HCT116 (cell line): Measurements from ENCODE around the gene C3orf70. TPM values are rescaled to one million over a fixed set of nuclear protein-coding genes. Genes with fewer than 3 reads are reported as not detected.
"Not testable (repeated sequence)": the region's sequence is repeated elsewhere in the genome, so short reads cannot be mapped to it uniquely, and the experiment has no call there.

Source experiments
- ATAC-seq: fragments of 200-7000 bp; cut with Tn5 transposase; 2 replicates; pipeline ENCODE4 v1.9.1; 2020; ENCODE audit warnings: mild to moderate bottlenecking, moderate library complexity
- BruUV-seq: library from RNA; stranded (reverse); fragments of 400-500 nt; replicated peaks from 2 replicates; lab custom pipeline; 2021; lab: Mats Ljungman, UMichigan
- CTCF ChIA-PET: fragments of 300-600 bp; sonication (Branson Sonifier 250); formaldehyde crosslinking; loops from one replicate; lab custom pipeline; 2021; ENCODE audit warnings: antibody characterized with exemption; lab: Charles Lee
- POLR2A ChIA-PET: fragments of 300-600, 350-600 bp; sonication (Branson Sonifier 250); formaldehyde crosslinking; loops from one replicate; lab custom pipeline; 2021; ENCODE audit warnings: antibody characterized with exemption; lab: Charles Lee
- RAD21 ChIA-PET, 2 experiments: fragments of 300-600 bp; sonication (Branson Sonifier 250); formaldehyde crosslinking; loops; one replicate each; lab custom pipeline; 2023; ENCODE audit warnings: low total read pairs in 2 of 2; ENCODE audit not compliant: uncharacterized antibody in 2 of 2, unreplicated experiment in 2 of 2, low non-redundant PET in 1 of 2; lab: Charles Lee
- DNase-seq: peaks from one replicate; pipeline ENCODE4 v3.0.0-alpha.2; 2010; ENCODE audit warnings: low read depth, low spot score
- H2AFZ ChIP-seq: fragments of 200-600 bp; shearing (Covaris generic), sonication (generic); 2 replicates; pipeline ENCODE4 v1.6.1; 2017; ENCODE audit warnings: low read depth, mixed run types, mixed read lengths, antibody characterized with exemption, low read length; ENCODE audit not compliant: poor library complexity, severe bottlenecking
- H3K27ac ChIP-seq: 2 replicates; pipeline ENCODE4 v1.5.1; 2012; ENCODE audit warnings: low read depth, low read length
- H3K27me3 ChIP-seq: fragments of 200-600 bp; sonication (generic); 2 replicates; pipeline ENCODE4 v1.6.1; 2016; ENCODE audit warnings: mixed run types, low read length, mixed read lengths; ENCODE audit not compliant: insufficient read depth
- H3K36me3 ChIP-seq, 2 experiments: fragments of 200-500 bp in 1 of 2; fragments of 200-600 bp in 1 of 2; sonication (Bioruptor generic) in 1 of 2; sonication (generic) in 1 of 2; 2 replicates each; pipeline versions ENCODE4 v1.5.1 to v1.6.1; 2014 to 2016; ENCODE audit warnings: low read length in 2 of 2, inconsistent platforms in 1 of 2, mixed read lengths in 1 of 2, mixed run types in 1 of 2; ENCODE audit not compliant: insufficient read depth in 2 of 2, control insufficient read depth in 1 of 2
- H3K4me1 ChIP-seq, 2 experiments: fragments of 200-600 bp in 1 of 2; sonication (generic) in 1 of 2; 2 replicates each; pipeline versions ENCODE4 v1.5.1 to v1.6.1; 2012 to 2017; ENCODE audit warnings: low read length in 2 of 2, inconsistent platforms in 1 of 2, mild to moderate bottlenecking in 1 of 2, mixed read lengths in 1 of 2, mixed run types in 1 of 2, moderate library complexity in 1 of 2; ENCODE audit not compliant: insufficient read depth in 2 of 2, control insufficient read depth in 1 of 2
- H3K4me2 ChIP-seq: fragments of 200-600 bp; sonication (generic); 2 replicates; pipeline ENCODE4 v1.6.1; 2017; ENCODE audit warnings: mixed run types, low read length, mixed read lengths
- H3K4me3 ChIP-seq, 2 experiments: fragments of 200-600 bp in 1 of 2; sonication (generic) in 1 of 2; replicated peaks in 1 of 2; 2 replicates each; pipeline ENCODE4 v1.5.1; 2011 to 2016; ENCODE audit warnings: low read length in 2 of 2, control low read depth in 1 of 2, low read depth in 1 of 2, mild to moderate bottlenecking in 1 of 2, mixed read lengths in 1 of 2, mixed run types in 1 of 2
- H3K79me2 ChIP-seq: fragments of 200-600 bp; sonication (generic); 2 replicates; pipeline ENCODE4 v1.6.1; 2017; ENCODE audit warnings: mild to moderate bottlenecking, mixed run types, low read length, moderate library complexity, mixed read lengths; ENCODE audit not compliant: insufficient read depth
- H3K9ac ChIP-seq: fragments of 200-600 bp; sonication (generic); 2 replicates; pipeline ENCODE4 v1.6.1; 2016; ENCODE audit warnings: low read length, mixed read lengths
- H3K9me2 ChIP-seq: fragments of 200-600 bp; sonication (generic), shearing (Covaris generic); 2 replicates; pipeline ENCODE4 v1.6.1; 2017; ENCODE audit warnings: mixed run types, mild to moderate bottlenecking, moderate library complexity; ENCODE audit not compliant: insufficient read depth
- H3K9me3 ChIP-seq, 2 experiments: fragments of 200-500 bp in 1 of 2; fragments of 200-600 bp in 1 of 2; sonication (Bioruptor generic) in 1 of 2; sonication (generic) in 1 of 2; 2 replicates each; pipeline ENCODE4 v1.6.1; 2014 to 2017; ENCODE audit warnings: low read length in 2 of 2, mixed read lengths in 2 of 2, inconsistent platforms in 1 of 2, low read depth in 1 of 2, mild to moderate bottlenecking in 1 of 2, mixed run types in 1 of 2, moderate library complexity in 1 of 2; ENCODE audit not compliant: control insufficient read depth in 1 of 2, insufficient read depth in 1 of 2
- H4K20me1 ChIP-seq: fragments of 200-600 bp; sonication (generic), shearing (Covaris generic); 2 replicates; pipeline ENCODE4 v1.6.1; 2017; ENCODE audit warnings: mixed run types, mild to moderate bottlenecking, moderate library complexity; ENCODE audit not compliant: insufficient read depth
- CBX3 ChIP-seq: IDR thresholded peaks from 2 replicates; pipeline ENCODE4 v1.6.1; 2012; ENCODE audit warnings: low read depth
- CEBPB ChIP-seq: IDR thresholded peaks from 2 replicates; pipeline ENCODE4 v1.6.1; 2012; ENCODE audit warnings: low read depth
- EGR1 ChIP-seq: IDR thresholded peaks from 2 replicates; pipeline ENCODE4 v1.6.1; 2012; ENCODE audit warnings: low read depth
- ELF1 ChIP-seq: IDR thresholded peaks from 2 replicates; pipeline ENCODE4 v1.6.1; 2012; ENCODE audit warnings: low read depth, borderline replicate concordance
- EZH2 ChIP-seq: fragments of 200-600 bp; sonication (generic); IDR thresholded peaks from 2 replicates; pipeline ENCODE4 v1.6.1; 2017; ENCODE audit warnings: antibody characterized with exemption, mixed run types
- EZH2phosphoT487 ChIP-seq: fragments of 200-600 bp; IDR thresholded peaks from 2 replicates; pipeline ENCODE4 v1.6.1; 2018; ENCODE audit warnings: antibody characterized with exemption, borderline replicate concordance
- FOSL1 ChIP-seq: IDR thresholded peaks from 2 replicates; pipeline ENCODE4 v1.6.1; 2012; ENCODE audit warnings: low read depth
- JUND ChIP-seq: IDR thresholded peaks from 2 replicates; pipeline ENCODE4 v1.6.1; 2012
- POLR2A ChIP-seq: IDR thresholded peaks from 2 replicates; pipeline ENCODE4 v1.7.0; 2011; ENCODE audit warnings: borderline replicate concordance; ENCODE audit not compliant: insufficient read depth, insufficient read length; ENCODE audit errors: extremely low read depth
- POLR2AphosphoS5 ChIP-seq: IDR thresholded peaks from 2 replicates; pipeline ENCODE4 v1.6.1; 2011; ENCODE audit warnings: mild to moderate bottlenecking, low read depth, low read length, moderate library complexity
- RAD21 ChIP-seq: IDR thresholded peaks from 2 replicates; pipeline ENCODE4 v1.6.1; 2012; ENCODE audit warnings: low read depth, mild to moderate bottlenecking
- SIN3A ChIP-seq: IDR thresholded peaks from 2 replicates; pipeline ENCODE4 v1.6.1; 2012; ENCODE audit warnings: low read depth
- ZFX ChIP-seq: fragments of 450-650 bp; IDR thresholded peaks from 2 replicates; pipeline ENCODE4 v1.6.1; 2017
- ZNF274 ChIP-seq: fragments of 200-500 bp; sonication (Bioruptor generic); IDR thresholded peaks from 2 replicates; pipeline ENCODE4 v1.6.1; 2014; ENCODE audit warnings: mild to moderate bottlenecking, low read depth, low read length, inconsistent platforms
- intact Hi-C: fragments of 100-400 bp; cut with micrococcal nuclease; formaldehyde crosslinking; loops from 2 replicates; pipeline ENCODE4 v1.10.0; 2022
- total RNA-seq: library from RNA; stranded (reverse); gene quantifications from one replicate; pipeline ENCODE4 v1.2.1, GENCODE V29; 2021; ENCODE audit not compliant: unreplicated experiment
- TF ChIP-seq, protein P1 (sequence below): IDR thresholded peaks from 2 replicates; pipeline ENCODE4 v1.6.1; 2012
- TF ChIP-seq, protein P2 (sequence below): IDR thresholded peaks from 2 replicates; pipeline ENCODE4 v1.6.1; 2011; ENCODE audit warnings: mild to moderate bottlenecking, low read length, moderate library complexity; ENCODE audit not compliant: insufficient replicate concordance; ENCODE audit errors: extremely low read depth

C3orf70 gene
- total RNA-seq, 1 experiment from 2014 or later = not detected

DNA sequence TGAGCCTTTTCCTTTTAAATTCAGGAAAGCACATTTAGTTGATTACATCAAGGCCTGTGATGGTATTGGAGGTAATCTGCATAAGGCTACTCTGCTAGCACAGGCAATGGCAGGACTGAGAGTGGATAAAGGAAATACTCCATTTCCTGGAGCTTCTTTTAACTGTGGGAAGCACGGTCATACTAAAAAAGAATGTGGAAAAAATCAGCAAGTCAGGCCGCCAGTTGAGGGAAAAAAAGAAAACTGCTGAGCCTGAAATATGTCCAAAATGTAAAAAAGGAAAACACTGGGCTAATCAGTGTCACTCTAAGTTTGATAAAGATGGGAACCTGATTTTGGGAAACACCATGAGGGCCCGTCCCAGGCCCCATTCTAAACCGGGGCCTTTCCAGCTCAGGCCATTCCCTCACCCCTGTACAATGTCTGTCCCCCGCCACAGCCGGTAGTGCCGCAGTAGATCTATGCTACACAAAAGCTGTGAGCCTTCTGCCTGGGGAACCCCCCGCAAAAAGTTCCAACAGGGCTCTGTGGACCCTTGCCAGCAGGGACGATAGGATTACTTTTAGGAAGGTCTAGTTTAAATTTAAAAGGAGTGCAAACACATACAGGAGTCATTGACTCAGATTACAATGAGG is 46.5 kb downstream of the C3orf70 start:
- intact Hi-C loops, H3K4me1 ChIP-seq, H3K9me3 ChIP-seq, H4K20me1 ChIP-seq, CTCF ChIA-PET, H3K79me2 ChIP-seq, DNase-seq, H3K4me2 ChIP-seq, RAD21 ChIA-PET, H3K9me2 ChIP-seq, H3K4me3 ChIP-seq, BruUV-seq, H3K36me3 ChIP-seq, H2AFZ ChIP-seq, H3K27me3 ChIP-seq, ATAC-seq, H3K9ac ChIP-seq, H3K27ac ChIP-seq, POLR2A ChIA-PET: not testable (repeated sequence)

DNA sequence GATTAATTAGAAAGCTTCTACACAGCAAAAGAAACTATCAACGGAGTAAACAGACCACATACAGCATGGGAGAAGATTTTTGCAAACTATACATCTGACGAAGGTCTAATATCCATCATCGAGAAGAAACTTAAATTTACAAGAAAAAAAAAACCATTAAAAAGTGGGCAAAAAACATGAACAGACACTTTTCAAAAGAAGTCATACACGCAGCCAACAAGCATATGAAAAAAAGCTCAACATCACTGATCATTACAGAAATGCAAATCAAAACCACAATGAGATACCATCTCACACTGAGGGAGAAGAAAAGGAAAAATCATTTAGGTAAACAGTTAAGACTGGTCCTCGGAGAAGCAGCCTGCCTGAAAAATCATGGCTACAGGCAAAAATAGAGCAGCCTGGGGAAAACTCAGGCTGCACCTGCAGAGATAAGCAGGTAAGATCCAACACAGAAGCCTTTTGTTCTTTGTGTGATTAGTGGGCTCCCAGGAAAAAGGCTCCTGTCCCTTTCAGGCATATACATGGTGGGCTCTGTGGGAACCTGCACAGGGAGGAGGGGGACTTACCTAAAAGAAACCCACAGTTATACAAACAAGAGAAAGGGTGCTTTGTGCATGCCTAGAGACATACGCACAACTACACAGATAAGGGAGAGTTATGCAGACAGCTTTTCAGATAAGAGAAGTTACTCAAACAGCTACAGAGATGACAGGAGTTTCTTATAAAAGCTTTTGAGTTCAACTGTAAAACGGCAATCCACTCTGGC is 49.3 kb downstream of the C3orf70 start:
- ATAC-seq = no peak
- RAD21 ChIA-PET = no interaction called here
- H3K4me2 ChIP-seq = no peak overlapping the region
- no peak for TF ChIP-seq JUND
- TF ChIP-seq FOSL1 = no peak
- TF ChIP-seq, protein P1, sequence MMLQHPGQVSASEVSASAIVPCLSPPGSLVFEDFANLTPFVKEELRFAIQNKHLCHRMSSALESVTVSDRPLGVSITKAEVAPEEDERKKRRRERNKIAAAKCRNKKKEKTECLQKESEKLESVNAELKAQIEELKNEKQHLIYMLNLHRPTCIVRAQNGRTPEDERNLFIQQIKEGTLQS = no peak
- TF ChIP-seq, protein P2, sequence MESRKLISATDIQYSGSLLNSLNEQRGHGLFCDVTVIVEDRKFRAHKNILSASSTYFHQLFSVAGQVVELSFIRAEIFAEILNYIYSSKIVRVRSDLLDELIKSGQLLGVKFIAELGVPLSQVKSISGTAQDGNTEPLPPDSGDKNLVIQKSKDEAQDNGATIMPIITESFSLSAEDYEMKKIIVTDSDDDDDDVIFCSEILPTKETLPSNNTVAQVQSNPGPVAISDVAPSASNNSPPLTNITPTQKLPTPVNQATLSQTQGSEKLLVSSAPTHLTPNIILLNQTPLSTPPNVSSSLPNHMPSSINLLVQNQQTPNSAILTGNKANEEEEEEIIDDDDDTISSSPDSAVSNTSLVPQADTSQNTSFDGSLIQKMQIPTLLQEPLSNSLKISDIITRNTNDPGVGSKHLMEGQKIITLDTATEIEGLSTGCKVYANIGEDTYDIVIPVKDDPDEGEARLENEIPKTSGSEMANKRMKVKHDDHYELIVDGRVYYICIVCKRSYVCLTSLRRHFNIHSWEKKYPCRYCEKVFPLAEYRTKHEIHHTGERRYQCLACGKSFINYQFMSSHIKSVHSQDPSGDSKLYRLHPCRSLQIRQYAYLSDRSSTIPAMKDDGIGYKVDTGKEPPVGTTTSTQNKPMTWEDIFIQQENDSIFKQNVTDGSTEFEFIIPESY = no peak
- TF ChIP-seq EGR1 = no peak
- no peak for TF ChIP-seq ZFX
- no peak for TF ChIP-seq POLR2AphosphoS5
- no peak for TF ChIP-seq POLR2A
- TF ChIP-seq ELF1 = no peak
- TF ChIP-seq RAD21 = no peak
- TF ChIP-seq EZH2 = no peak
- no peak for TF ChIP-seq CEBPB
- no peak for TF ChIP-seq EZH2phosphoT487
- TF ChIP-seq SIN3A = no peak
- TF ChIP-seq CBX3 = no peak
- TF ChIP-seq ZNF274 = no peak

More for the DNA sequence above, 49.3 kb downstream of the C3orf70 start:
- H3K4me3 ChIP-seq = no peak overlapping the region
- H3K9me3 ChIP-seq = no peaks in the 10 kb centered on the region
- BruUV-seq = no TSS peak
- ChIA-PET CTCF (no interaction called here), POLR2A (no interaction called here)
- no peaks in the 10 kb centered on the region for H3K36me3 ChIP-seq
- no peaks in the 10 kb centered on the region for H3K79me2 ChIP-seq
- H4K20me1 ChIP-seq = no peaks in the 10 kb centered on the region
- H3K9ac ChIP-seq = no peak overlapping the region
- H3K27me3 ChIP-seq = no peaks in the 10 kb centered on the region
- no peak for DNase-seq
- intact Hi-C loops = no loop called here
- no peak overlapping the region for H3K27ac ChIP-seq
- no peaks in the 10 kb centered on the region for H3K9me2 ChIP-seq
- no peaks in the 10 kb centered on the region for H3K4me1 ChIP-seq
- no peak overlapping the region for H2AFZ ChIP-seq
